Fibroblast of lung (primary cell): ENCODE measurements around the gene FAAP100.

Experiments
- CTCF ChIP-seq, 2 donors: IDR thresholded peaks in 1 of 2; conservative IDR thresholded peaks in 1 of 2; 1 replicate in 1 of 2; 2 replicates in 1 of 2; pipeline ENCODE4 v1.5.1; 2011 to 2012; ENCODE audit warnings: low read length in 2 of 2, control low read depth in 1 of 2, inconsistent platforms in 1 of 2, low read depth in 1 of 2, mild to moderate bottlenecking in 1 of 2
- EZH2 ChIP-seq: IDR thresholded peaks from 2 replicates; pipeline ENCODE4 v1.5.1; 2012; ENCODE audit warnings: low read length, control low read depth, mild to moderate bottlenecking; ENCODE audit errors: missing control alignments

- TF ChIP-seq CTCF (conservative IDR thresholded peaks at IDR 0.05 in 1 of 2, IDR thresholded peaks at IDR 0.05 in 1 of 2; ENCODE audit: low read depth in 1 of 2, low read length in 2 of 2) (no peak), EZH2 (no peak)
These were observed 21.9 kb upstream of the FAAP100 start for GRCh38 chr17:81573794-81574642.
